GM21447 (cell line): ENCODE data around the gene LMF1.
"Not testable (repeated sequence)": the region's sequence is repeated elsewhere in the genome, so short reads cannot be mapped to it uniquely, and the experiment has no call there.

Experiments
- ATAC-seq: cut with Tn5 transposase; IDR thresholded peaks from one replicate; pipeline ENCODE4 v1.9.1; 2021; ENCODE audit not compliant: unreplicated experiment

LMF1 gene

DNA sequence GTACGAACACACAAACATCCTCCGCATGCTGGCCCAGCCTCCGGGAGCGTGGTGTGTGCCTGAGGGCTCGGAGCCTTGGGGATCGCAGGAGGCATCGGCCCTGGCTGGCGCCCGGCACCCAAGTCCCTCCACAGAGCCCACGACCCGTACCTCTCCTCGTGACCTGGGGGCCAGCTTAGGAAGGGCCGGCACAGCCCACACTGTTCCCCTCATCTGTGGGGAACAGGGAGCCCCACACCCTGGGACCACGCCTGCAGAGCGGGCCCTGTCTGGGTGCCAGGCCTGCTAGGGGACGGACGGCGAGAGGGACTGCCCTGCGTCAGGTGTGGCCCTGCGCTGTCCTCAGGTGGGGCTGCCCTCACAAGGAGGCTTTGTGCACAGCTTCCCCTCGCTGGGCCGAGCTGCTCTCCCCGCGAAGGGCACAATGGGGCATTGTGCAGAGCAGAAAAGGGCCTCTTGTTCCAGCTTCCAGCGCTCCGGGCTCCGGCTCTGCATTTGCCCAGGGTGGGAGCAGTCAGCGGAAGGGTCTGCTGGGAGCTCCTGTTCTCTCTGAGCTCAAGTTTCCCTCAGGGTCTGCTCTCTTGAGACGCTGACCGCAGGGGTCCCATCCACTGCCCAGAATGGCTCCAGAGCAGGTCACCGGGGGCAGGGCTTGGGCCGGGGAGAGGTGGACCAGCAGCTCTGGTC lies 1.7 kb upstream of the LMF1 start:
- no peak for ATAC-seq

- ATAC-seq: no peak
Observed at GRCh38 chr16:971981-972315, 1.2 kb upstream of the LMF1 start.

- no peak for ATAC-seq
Observed at GRCh38 chr16:971582-971905, 760 bp upstream of the LMF1 start.

- no peak for ATAC-seq
Observed at GRCh38 chr16:970386-970765, 408 bp downstream of the LMF1 start.

- no peak for ATAC-seq
Observed at GRCh38 chr16:969508-970385, 1.0 kb downstream of the LMF1 start.

DNA sequence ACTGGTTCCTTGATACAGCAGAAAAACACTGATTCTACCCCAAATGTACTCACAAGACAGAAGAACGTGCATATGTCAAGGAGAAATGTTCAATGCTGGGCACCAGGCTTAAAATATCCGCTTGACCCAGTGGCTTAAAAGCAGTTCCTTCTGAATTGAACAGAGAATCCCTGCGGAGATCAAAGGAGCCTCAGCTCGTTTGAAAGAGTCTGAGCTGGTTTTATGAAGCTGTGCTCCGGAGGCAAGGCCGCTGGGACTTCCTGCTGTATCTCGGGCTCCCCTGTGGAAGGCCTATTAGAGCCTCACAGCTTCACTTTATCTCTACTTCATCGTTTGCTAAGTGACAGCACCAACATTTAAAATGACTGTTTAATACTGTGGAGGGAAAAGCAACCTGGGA lies 2.2 kb downstream of the LMF1 start:
- ATAC-seq: no peak

DNA sequence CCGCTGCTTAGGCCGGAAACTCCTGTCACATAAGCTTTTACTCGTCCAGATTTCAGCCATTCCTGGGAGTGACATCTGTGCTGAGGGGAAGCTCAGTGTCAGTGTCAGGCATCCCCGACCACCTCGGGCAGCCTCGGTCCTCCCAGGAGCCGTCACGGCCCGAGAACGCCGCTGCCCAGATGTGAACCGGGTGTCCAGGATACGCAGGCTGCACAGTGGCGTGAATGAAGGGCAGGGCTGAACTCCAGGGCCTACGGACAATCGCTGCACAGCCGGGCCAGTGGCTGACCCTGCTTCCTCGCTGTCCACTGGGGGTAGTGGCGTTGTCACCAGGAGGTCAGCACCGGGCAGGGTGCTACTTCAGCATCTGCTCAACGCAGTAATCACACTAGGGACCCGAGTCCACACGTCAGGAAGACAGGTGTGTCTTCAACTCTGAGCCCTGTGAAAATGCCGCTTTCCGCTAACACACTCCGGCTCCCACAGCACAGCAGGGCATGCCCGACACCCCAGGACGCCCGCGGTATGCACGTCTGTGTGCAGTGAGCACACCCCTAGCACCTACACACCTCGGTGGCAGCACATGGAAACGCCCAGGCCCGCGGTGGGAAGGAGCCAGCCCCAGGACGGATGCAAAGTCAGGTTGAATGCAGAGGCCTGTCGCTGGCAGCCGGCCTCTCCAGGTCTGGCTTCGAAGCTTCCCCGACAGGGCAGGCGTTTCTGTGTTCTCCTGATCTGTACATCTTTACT lies 3.1 kb downstream of the LMF1 start:
- ATAC-seq: no peak

DNA sequence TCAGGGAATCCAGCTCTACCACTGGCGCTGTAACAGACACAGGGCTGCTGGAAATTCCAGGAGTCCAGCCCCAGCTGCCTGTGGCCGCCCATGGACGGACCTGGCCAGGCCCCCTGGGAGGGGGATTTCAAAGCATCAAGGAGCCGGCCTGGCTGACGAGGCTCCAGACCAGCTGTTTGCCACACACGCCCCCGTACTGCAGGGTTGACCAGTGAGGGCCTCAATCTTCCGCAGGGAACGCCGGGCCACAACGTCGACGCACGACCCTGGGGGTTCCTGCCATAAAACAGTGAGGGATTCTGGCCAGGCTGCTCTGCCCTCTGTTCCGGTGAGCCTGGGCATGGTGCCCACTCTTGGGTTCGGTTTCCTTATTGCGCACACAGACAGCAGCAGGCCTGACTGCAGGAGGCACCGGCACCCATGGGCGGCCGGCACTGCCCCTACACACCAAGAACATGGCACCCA lies 3.7 kb downstream of the LMF1 start:
- ATAC-seq: no peak

DNA sequence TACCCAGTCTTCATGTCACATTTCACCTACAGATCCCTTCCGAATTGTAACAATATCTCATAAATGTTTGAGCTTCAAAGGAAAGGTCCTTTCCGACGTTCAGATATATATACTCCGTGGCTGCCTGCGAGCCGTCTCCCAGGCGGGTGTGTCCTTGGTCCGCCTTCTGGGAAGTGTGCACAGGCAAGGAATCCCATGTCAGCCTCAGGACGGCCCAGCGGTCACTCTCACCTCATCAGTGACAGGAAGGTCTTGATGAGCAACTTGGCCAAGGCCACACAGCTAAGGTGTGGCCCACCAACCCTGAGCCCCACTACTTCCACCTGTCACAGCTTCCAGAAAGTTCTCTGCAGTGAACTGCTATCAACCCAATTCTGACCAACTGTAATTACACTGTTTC lies 4.3 kb downstream of the LMF1 start:
- no peak for ATAC-seq

DNA sequence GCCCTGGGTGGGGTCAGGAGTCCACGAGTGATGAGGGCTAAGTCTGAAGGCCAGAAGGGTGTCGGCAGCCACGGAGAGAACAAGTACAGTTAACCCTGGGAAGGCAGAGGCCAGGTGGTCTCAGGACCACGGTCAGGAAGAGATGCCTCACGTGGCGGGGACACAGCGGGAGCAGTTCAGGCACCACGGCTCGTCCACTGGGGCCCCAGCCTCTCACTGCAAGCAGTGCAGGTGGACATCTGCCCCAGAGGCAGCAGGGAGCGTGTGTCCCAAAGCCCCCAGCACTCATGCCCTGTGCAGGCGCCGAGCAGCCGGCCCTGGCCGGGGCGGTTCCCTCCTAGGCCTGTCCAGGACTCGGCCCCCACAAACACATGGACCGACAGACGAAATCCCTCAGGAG lies 4.7 kb downstream of the LMF1 start:
- no peak for ATAC-seq

DNA sequence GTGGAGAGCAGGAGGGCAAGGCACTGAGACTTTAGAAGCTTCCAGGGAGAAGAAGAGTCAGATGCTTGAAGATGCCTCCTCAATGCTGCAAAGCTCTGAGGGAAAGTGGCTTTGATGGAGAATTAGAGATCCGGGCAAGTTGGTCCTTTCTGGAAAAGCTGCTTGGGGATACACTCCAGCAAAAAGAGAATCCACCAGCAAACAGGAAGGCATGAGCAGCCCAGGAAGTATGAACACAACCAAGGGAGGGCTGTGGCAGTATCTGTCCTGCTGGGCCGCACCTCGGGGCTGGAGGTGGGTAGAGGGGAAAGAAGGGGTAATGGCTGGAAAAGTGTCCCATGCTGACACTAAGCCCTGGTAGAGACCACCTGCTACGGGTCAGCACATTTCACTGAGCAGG lies 5.3 kb downstream of the LMF1 start:
- ATAC-seq: no peak

DNA sequence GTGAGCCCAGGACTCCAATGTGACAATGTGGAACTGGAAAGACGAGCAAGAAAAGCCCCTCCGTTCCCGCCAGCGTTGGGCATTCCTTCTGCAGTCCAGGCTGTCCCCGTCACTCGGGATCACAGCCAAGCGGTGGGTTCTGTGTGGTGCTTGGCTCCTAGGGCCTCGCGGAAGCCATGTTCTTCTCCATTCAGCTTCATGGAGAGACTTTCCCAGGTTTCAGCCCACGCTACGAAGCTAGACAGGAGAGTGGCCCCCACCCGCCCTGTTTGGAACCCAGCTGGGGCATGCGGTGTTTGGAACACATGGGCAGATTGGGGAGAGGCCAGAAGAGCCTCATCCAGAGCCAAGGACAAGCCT lies 5.8 kb downstream of the LMF1 start:
- ATAC-seq: no peak

- no peak for ATAC-seq
Observed at GRCh38 chr16:964356-965035, 6.3 kb downstream of the LMF1 start.

- no peak for ATAC-seq
Observed at GRCh38 chr16:963913-964312, 6.9 kb downstream of the LMF1 start.

- ATAC-seq: no peak
Observed at GRCh38 chr16:962901-963814, 7.6 kb downstream of the LMF1 start.

GRCh38 chr16:962366-962765 lies 8.4 kb downstream of the LMF1 start:
- ATAC-seq: no peak

DNA sequence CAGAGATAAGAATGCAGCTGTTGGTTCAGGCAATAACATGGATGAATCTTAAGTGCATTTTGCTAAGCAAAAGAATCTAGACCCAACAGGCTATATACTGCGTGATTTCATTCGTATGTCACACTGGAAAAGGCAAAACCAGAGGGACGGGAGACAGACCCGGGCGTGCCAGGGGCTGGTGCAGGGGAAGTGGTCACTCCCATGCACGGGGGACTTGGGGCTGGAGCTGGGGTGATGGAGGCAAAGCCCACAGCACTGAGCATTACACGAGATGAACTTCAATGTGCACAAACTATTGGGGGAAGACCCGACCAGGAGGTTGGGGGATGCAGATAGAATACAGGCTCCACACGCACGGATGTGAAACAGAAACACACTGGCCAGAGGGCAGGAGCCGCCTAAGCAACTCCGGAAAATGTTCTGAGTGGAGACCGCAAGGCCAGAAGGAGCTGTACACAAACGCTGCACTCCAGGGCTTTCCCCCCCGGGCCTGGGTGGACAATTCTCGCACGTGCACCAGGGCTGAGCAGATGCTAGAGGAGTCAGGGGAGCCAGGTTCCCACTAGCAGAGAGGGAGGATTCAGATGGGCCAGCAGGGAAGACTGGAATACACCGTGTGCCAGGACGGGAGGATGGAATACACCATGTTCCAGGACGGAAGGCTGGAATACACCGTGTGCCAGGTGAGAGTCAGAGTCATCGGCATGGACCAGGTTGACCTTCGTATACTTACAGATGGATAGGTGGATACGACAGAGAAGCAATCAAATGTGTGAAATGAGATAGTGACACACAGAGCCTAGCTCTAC lies 11.3 kb downstream of the LMF1 start:
- ATAC-seq: no peak

- not testable (repeated sequence) for ATAC-seq
Observed at GRCh38 chr16:955766-956165, 15.0 kb downstream of the LMF1 start.

- ATAC-seq: not testable (repeated sequence)
Observed at GRCh38 chr16:953818-954217, 17.0 kb downstream of the LMF1 start.

DNA sequence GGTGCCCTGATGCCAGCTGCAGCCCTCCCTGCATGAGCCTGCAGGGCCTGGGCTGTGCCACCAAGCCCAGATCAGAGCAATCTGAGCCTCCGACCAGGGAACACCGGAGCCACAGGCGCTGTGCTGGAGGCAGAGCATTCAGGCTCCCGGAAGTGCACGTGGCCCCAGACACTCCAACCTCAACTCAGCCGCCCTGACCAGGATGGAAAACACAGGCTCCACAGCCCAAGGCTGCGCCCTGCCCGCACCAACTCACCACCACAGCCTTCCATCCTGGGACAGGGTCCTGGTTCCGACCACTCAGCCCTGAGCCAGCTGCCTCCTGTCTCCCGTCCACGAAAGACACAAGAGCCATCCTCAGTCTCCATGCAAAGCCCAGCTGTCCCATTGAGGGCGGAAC lies 18.5 kb downstream of the LMF1 start:
- no peak for ATAC-seq
